ENCODE measurements around the gene LARP6.

The LARP6 gene

GRCh38 chr15:70827721-70828120, 26.2 kb downstream of the LARP6 start:
- TF ChIP-seq, protein P1, sequence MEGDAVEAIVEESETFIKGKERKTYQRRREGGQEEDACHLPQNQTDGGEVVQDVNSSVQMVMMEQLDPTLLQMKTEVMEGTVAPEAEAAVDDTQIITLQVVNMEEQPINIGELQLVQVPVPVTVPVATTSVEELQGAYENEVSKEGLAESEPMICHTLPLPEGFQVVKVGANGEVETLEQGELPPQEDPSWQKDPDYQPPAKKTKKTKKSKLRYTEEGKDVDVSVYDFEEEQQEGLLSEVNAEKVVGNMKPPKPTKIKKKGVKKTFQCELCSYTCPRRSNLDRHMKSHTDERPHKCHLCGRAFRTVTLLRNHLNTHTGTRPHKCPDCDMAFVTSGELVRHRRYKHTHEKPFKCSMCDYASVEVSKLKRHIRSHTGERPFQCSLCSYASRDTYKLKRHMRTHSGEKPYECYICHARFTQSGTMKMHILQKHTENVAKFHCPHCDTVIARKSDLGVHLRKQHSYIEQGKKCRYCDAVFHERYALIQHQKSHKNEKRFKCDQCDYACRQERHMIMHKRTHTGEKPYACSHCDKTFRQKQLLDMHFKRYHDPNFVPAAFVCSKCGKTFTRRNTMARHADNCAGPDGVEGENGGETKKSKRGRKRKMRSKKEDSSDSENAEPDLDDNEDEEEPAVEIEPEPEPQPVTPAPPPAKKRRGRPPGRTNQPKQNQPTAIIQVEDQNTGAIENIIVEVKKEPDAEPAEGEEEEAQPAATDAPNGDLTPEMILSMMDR (IDR thresholded peaks at IDR 0.05), result no peak
- TF ChIP-seq ZFX (IDR thresholded peaks at IDR 0.05; ENCODE audit: borderline replicate concordance), result no peak
- H3K27ac ChIP-seq, result no peak overlapping the region

DNA sequence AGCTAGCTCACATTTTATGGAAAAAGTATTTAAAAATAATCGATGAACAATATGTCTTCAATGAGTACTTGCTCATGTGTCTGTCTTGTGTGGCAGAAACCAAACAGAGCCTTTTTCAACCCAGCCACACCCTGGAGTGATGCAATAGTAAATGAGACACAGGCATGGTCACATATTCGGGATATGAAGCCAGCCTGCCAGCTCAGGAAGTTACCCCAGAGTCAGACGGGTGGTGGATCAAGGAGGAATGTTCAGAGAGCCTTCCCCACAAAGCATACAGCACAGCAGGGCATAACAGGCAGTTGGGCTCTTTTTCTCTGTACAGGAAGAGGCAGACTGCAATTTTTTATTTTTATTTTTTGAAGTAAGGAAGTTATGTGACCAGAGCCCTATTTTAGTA, 27.3 kb downstream of the LARP6 start:
- no peak for TF ChIP-seq ZFX (IDR thresholded peaks at IDR 0.05; ENCODE audit: borderline replicate concordance)
- TF ChIP-seq, protein P1 (IDR thresholded peaks at IDR 0.05), result no peak
- no peak overlapping the region for H3K27ac ChIP-seq

GRCh38 chr15:70825841-70826240, 28.1 kb downstream of the LARP6 start:
- H3K27ac ChIP-seq, result no peak overlapping the region
- TF ChIP-seq, protein P1 (IDR thresholded peaks at IDR 0.05), result no peak
- no peak for TF ChIP-seq ZFX (IDR thresholded peaks at IDR 0.05; ENCODE audit: borderline replicate concordance)

DNA sequence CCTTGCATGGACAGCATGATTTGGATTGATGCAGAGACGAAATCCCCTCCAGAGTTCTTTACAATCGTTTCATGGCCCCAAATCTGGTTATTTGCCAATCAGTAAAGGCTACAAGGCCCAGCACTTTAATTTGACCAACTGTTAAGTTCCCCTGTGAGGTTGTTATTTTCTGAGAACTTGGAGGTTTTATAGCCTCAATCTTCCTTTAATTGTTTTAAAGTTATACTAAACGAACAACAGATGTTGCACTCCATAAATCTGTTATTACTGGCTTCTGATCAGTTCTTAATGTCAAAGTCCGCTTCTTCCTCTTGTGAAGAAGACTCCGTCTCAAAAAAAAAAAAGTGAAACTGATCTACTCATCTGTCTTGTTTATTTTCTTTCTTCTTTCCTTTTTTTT, 30.8 kb downstream of the LARP6 start:
- TF ChIP-seq ZFX (IDR thresholded peaks at IDR 0.05; ENCODE audit: borderline replicate concordance), result no peak
- TF ChIP-seq, protein P1 (IDR thresholded peaks at IDR 0.05), result no peak

GRCh38 chr15:70820214-70820613, 33.7 kb downstream of the LARP6 start:
- no peak overlapping the region for H3K27ac ChIP-seq
- TF ChIP-seq, protein P1 (IDR thresholded peaks at IDR 0.05), result no peak
- no peak for TF ChIP-seq ZFX (IDR thresholded peaks at IDR 0.05; ENCODE audit: borderline replicate concordance)

More for the DNA sequence above, 30.8 kb downstream of the LARP6 start:
- no peak overlapping the region for H3K27ac ChIP-seq

DNA sequence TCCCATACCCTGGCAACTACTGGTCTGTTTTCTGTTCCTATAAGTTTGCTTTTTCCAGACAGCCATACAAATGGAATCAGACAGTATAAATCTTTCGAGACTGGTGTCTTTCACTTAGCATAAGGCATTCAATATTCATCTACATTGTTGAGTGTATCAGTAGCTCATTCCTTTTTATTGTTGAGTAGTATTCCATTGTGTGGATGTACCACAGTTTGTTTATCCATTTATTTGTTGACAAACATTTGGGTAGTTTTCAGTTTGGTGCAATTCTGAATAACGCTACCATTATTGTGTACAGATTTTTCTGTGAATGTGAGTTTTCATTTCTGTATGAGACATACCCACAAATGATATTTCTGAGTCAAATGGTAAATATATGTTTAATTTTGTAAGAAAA, 35.4 kb downstream of the LARP6 start:
- TF ChIP-seq, protein P1 (IDR thresholded peaks at IDR 0.05), result no peak
- TF ChIP-seq ZFX (IDR thresholded peaks at IDR 0.05; ENCODE audit: borderline replicate concordance), result no peak

DNA sequence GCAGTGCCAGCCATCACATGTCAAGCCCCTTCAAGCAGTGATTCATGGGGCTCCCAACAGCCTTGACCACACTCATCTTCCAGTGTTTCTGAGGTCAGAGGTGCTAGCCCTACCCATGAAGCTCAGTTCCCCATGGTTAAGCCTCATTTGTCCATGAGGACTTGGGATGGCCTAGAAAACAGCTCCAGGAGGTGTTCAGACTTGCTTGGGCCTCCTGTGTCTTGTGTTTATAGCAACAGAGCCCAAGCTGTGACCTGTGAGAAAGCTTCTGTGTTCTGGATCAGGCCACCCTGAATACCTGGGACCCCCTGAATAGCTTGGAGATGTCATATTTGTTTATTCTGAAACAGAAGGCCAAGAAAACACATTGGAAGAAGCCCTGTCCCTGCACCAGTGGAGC, 36.7 kb downstream of the LARP6 start:
- no peak overlapping the region for H3K27ac ChIP-seq
- TF ChIP-seq, protein P1 (IDR thresholded peaks at IDR 0.05), result no peak
- no peak for TF ChIP-seq ZFX (IDR thresholded peaks at IDR 0.05; ENCODE audit: borderline replicate concordance)

More for the DNA sequence above, 35.4 kb downstream of the LARP6 start:
- H3K27ac ChIP-seq, result no peak overlapping the region

Data from 22Rv1 (cell line).